ENCODE results near the gene CSNK2A1. TPM values are rescaled to one million over a fixed set of nuclear protein-coding genes. Genes with fewer than 3 reads are reported as not detected.

CSNK2A1 gene
- total RNA-seq, 2 donors from 2014 or later, result 107 to 144 TPM

DNA sequence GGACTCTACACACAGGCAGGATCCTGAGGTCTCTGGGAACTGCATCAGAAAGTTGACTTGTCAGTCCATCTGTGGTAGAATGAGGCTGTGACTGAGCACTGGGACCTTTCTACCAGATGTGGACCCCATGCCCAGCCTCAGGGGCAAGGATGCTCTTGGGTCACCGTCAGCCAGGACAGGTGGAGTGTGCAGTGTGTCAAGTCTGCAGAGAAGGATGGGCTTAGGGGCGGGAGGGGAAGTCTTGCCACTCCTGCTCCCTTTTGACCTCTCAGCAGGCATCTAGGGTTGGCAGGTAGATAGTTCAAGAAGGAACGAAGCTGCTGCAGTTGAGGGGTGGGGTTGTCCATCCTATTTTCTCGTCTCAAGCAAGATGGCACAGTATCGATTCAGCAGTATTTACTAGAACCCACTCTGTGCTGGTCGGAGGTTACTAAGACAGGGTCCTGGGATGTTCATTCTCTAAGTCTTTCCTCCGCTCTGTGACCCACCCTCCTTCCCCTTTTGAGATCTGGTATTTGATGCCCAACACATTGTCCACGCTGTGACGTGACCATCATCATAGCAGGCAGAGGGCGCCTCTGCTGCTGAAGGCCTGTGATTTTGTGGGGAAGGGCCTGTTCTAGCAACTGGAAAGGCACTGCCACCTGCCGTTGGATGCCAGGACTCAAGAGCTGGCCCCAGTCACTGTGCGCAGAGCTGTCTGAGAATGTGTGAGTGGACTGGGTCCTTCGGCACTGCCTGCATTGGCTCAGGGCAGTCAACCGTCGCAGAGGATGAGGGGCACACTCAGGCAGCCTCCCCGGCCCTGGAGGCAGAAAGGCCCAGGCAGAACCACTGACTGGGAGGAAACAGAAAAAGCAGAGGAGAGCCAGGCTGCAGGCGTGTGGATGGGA is 112.3 kb downstream of the CSNK2A1 start:
- no peaks in the 10 kb centered on the region for H3K9me3 ChIP-seq
- no peak overlapping the region for H3K9ac ChIP-seq (ENCODE audit: low read depth in 2 of 2, low read length in 2 of 2)
- no peak overlapping the region for H3K27ac ChIP-seq
- no peaks in the 10 kb centered on the region for H3K27me3 ChIP-seq
- intact Hi-C loops (cut with DNase I), result loop anchor here (5.0 kb wide), 2 partner anchors 46 to 79 kb away; no protein-coding TSS in a partner anchor
- H3K4me1 ChIP-seq, result no peaks in the 10 kb centered on the region
- TF ChIP-seq, protein P1, sequence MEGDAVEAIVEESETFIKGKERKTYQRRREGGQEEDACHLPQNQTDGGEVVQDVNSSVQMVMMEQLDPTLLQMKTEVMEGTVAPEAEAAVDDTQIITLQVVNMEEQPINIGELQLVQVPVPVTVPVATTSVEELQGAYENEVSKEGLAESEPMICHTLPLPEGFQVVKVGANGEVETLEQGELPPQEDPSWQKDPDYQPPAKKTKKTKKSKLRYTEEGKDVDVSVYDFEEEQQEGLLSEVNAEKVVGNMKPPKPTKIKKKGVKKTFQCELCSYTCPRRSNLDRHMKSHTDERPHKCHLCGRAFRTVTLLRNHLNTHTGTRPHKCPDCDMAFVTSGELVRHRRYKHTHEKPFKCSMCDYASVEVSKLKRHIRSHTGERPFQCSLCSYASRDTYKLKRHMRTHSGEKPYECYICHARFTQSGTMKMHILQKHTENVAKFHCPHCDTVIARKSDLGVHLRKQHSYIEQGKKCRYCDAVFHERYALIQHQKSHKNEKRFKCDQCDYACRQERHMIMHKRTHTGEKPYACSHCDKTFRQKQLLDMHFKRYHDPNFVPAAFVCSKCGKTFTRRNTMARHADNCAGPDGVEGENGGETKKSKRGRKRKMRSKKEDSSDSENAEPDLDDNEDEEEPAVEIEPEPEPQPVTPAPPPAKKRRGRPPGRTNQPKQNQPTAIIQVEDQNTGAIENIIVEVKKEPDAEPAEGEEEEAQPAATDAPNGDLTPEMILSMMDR (IDR thresholded peaks at IDR 0.05), result peak; percentile 33
- peaks cover 14% of the 10 kb centered on the region for H3K36me3 ChIP-seq
- no peak overlapping the region for H3K4me3 ChIP-seq
- DNase-seq, result peak; percentile 41

DNA sequence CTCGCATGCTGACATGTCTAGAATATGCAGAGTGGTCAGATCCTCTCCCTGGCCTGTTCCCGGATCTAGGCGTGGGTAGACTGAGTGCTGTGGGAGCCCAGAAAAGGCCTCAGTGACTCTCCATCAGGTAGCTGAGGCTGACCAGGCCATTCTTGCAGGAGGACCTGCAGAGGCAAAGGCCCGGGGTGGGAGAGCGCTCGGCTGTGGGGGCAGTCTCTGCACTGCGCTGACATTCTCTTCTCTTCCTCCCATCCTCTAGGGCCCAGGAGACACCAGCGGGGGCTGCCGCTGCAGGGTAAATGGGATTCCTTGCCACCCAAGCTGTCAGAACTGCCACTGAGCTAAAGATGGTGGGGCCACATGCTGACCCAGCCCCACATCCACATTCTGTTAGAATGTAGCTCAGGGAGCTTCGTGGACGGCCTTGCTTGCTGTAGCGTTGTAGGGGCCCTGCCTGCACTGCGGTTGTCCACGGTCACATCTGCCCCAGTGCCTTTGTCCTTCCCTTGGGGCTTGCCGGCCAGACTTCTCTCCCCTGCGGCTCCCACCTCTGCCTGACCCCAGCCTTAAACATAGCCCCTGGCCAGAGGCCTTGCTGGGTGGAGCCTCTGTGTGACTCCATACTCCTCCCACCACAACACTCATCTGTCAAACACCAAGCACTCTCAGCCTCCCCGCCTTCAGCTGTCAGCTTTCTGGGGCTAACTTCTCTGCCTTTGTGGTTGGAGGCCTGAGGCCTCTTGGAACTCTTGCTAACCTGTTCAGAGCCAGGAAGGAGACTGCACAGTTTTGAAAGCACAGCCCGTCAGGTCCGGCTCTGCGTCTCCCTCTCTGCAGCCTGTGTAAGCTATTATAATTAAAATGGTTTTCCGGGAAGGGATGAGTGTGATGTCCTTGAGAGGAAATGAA is 113.2 kb downstream of the CSNK2A1 start:
- intact Hi-C loops (cut with DNase I), result loop anchor here (5.0 kb wide), 2 partner anchors 47 to 78 kb away; no protein-coding TSS in a partner anchor
- TF ChIP-seq, protein P1 (IDR thresholded peaks at IDR 0.05), result no peak
- Histone ChIP-seq H3K4me3 (no peak overlapping the region), H3K27me3 (no peaks in the 10 kb centered on the region), H3K9me3 (no peaks in the 10 kb centered on the region), H3K4me1 (no peaks in the 10 kb centered on the region), H3K36me3 (peaks cover 14% of the 10 kb centered on the region), H3K27ac (no peak overlapping the region), H3K9ac (ENCODE audit: low read depth in 2 of 2, low read length in 2 of 2) (no peak overlapping the region)
- DNase-seq, result no peak

DNA sequence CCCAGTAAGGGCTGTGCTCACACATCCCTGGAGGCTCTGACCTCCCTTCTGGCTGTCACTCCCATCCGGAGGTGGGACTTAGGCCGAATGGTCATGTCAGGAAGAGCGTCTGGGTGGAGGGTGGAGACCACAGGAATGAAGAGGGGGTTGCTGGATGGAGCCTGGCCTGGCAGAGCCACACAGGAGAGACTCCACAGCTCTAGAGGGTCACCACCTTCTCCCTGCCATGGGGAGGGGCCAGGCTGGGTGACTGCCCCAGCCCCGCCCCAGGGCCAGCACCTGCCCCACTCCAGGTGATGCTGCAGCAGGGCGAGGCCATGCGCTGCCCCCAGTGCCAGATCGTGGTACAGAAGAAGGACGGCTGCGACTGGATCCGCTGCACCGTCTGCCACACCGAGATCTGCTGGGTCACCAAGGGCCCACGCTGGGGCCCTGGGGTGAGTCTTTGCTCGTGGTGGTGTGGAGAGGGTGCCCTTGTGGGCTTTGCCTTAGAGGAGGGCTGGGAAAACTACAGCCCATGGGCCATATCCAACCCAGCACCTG is 114.9 kb downstream of the CSNK2A1 start:
- TF ChIP-seq, protein P1 (IDR thresholded peaks at IDR 0.05), result no peak
- no peak overlapping the region for H3K27ac ChIP-seq
- no peak overlapping the region for H3K9ac ChIP-seq (ENCODE audit: low read depth in 2 of 2, low read length in 2 of 2)
- no peaks in the 10 kb centered on the region for H3K27me3 ChIP-seq
- no peak for DNase-seq
- no peaks in the 10 kb centered on the region for H3K4me1 ChIP-seq
- intact Hi-C loops (cut with DNase I), result no loop called here
- no peak overlapping the region for H3K4me3 ChIP-seq
- H3K36me3 ChIP-seq, result peaks cover 14% of the 10 kb centered on the region
- H3K9me3 ChIP-seq, result no peaks in the 10 kb centered on the region

DNA sequence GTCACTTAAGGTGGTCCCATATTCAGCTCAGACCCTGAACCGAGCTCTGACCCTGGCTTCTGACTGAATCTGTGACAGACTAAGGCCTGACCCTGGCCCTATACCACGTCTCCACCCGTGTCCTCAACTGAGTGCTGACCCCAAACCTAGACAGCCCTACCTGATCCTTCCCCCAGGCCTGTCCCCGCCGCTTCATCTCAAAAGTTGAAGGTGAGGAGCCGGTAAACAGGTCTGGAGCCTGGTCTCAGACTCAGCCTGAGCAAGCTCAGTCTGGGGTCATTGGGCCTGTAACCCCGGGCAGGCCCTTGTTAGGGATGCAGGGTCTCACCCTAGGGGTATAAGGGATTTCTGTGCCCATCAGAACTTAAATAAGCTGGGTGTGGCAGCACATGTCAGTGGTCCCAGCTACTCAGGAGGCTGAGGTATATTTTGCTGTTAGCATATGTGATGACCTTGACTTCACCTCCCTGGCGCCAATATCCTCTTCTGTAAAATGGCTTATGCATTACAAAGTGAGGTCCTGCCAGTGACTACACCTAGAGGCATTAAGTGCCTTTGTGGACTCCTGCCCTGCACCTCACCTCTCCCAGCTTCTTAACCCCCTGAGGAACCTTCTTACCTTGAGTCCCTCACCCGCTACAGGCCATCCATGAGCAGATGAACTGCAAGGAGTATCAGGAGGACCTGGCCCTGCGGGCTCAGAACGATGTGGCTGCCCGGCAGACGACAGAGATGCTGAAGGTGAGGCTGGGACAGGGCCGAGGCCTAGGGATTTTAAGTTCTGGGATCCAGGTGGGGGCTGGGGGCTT is 115.5 kb downstream of the CSNK2A1 start:
- Histone ChIP-seq H3K9me3 (no peaks in the 10 kb centered on the region), H3K27me3 (no peaks in the 10 kb centered on the region), H3K4me1 (no peaks in the 10 kb centered on the region), H3K36me3 (peaks cover 14% of the 10 kb centered on the region), H3K9ac (ENCODE audit: low read depth in 2 of 2, low read length in 2 of 2) (no peak overlapping the region), H3K27ac (no peak overlapping the region), H3K4me3 (no peak overlapping the region)
- TF ChIP-seq, protein P1 (IDR thresholded peaks at IDR 0.05), result no peak
- intact Hi-C loops (cut with DNase I), result no loop called here
- no peak for DNase-seq

Measured in colonic mucosa (tissue), 4 donors.